Measurements from ENCODE around the gene UFD1. TPM values are rescaled to one million over a fixed set of nuclear protein-coding genes. Genes with fewer than 3 reads are reported as not detected.

UFD1 gene
- polyA plus RNA-seq, 4 donors: 65.1 to 69.1 (median 67.0) TPM

GRCh38 chr22:19431649-19432132, 47.3 kb downstream of the UFD1 start, which contains the start of gene HIRA:
TSS of gene HIRA (minus strand) at chr22:19431733. CDS start at chr22:19431476, 257 bp downstream.
- peak in 3 of 4 donors; percentile 57 to 63 (median 61) for DNase-seq (ENCODE audit: low read depth in 4 of 4, low spot score in 3 of 4)

DNA sequence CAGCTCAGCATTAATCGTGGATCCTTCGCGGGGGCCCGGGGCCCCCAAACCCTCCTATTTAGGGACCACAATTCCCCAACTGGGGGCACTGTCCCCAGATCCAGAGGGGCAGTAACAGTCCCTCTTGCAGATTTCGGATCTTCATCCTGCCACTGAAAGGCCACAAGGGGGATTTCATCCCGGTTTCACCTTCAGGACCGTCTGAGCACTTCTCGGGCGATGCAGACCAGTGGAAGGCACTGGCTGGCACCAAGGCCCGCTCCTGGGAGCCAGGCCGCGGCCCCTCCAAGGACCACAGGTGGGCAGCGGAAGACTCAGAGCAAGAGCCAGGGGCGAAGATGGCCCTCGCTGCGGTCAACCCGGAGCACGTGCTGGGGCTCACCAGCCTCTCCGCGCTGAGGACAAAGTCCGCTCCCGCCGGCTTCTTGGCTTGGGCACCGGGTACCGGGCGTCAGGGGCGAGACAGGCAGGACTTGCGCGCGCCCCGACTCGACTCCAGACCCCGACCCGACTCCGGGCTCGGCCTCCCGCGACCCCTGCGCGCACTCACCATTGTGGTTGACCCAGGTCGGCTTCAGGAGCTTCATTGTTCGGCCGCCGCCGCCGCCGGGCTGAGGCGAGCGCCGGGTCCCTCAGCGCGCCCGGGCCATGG, 48.0 kb downstream of the UFD1 start:
- DNase-seq (ENCODE audit: low read depth in 4 of 4, low spot score in 3 of 4): peak in 2 of 4 donors; percentile 12 to 22

DNA sequence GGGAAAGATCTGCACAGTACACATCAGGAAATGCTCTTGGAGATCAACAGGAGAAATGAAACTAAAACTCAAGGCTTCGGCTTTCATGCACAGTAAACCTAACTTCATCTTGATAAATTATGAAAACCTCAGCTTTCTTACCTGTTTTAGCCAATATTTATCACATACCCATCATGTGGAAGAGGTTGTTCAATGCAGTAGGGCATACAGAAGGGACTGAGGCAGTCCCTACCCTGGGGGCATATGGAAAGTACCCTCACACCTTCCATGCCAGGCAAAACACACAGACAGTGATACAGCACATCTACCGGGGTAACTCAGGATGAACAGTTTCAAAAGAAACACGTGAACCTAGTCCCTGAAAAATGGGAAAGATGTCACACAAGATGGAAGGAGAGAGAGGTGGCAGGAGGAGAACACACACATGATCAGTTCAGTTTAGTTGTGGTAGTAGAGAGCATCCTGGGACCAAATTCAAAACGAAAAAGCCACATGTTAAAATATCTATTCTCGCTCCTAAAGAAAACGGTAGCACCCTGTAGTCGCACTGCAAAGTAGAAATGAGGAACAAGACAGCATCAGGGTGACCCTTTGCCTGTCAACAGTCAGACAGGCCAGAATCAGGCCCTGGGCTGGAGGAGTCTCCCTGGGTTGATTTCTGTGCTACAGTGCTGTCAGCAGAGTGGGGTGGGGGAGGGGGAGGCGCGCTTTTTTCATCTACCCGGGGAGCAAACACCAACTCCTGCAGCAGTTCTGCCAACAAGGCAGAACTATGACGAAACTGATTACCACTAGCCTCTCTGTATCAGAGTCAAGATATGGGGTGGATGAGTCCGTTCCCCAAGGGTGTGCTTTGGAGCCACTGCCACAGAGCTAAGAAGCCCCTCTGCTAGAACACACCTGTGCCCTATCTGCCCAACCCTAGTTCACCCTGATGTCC, 48.8 kb downstream of the UFD1 start:
- DNase-seq (ENCODE audit: low read depth in 4 of 4, low spot score in 3 of 4): no peak

GRCh38 chr22:19424186-19424500, 54.9 kb downstream of the UFD1 start:
- DNase-seq (ENCODE audit: low read depth in 4 of 4, low spot score in 3 of 4): no peak

- DNase-seq (ENCODE audit: low read depth in 4 of 4, low spot score in 3 of 4): no peak
Observed at GRCh38 chr22:19422440-19423301, 56.3 kb downstream of the UFD1 start.

DNA sequence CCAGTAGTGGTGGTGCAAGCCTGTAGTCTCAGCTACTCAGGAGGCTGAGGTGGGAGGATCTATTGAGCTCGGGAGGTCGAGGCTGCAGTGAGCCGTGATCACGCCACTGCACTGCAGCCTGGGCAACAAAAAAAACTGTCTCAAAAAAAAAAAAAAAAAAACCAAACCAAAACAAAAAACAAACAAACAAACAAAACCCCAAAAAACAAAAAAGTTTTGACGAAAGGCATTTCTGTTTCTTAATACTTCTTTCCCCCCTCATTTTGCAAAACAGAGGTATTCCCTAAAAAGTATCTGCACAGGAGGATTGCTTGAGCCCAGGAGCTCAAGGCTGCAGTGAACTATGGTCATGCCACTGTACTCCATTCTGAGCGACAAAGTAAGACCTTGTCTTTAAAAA, 58.7 kb downstream of the UFD1 start:
- no peak for DNase-seq (ENCODE audit: low read depth in 4 of 4, low spot score in 3 of 4)

GRCh38 chr22:19419464-19420178, 59.4 kb downstream of the UFD1 start:
- DNase-seq (ENCODE audit: low read depth in 4 of 4, low spot score in 3 of 4): no peak

GRCh38 chr22:19419086-19419463, 59.9 kb downstream of the UFD1 start:
- DNase-seq (ENCODE audit: low read depth in 4 of 4, low spot score in 3 of 4): no peak

DNA sequence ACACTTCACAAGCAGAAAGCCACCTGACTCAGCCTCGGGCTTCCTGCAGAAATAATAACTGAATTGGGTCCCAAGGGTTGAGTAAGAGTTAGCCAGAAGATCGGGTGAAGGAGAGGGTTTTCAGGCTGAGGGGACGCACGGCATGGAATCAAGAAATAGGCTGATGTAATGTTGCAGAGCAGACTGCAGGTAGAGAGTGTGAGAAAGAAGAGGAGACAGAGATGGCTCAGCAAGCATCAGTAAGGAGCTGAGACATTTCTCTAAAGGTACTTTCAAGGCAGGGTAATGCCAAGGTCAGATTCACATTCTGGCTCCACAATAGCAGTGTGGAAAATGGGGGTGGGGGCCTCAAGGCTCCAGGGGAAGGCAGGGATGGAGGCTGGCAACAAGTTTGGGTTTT, 66.1 kb downstream of the UFD1 start:
- DNase-seq (ENCODE audit: low read depth in 4 of 4, low spot score in 3 of 4): no peak

GRCh38 chr22:19412478-19412877, 66.5 kb downstream of the UFD1 start:
- no peak for DNase-seq (ENCODE audit: low read depth in 4 of 4, low spot score in 3 of 4)

- DNase-seq (ENCODE audit: low read depth in 4 of 4, low spot score in 3 of 4): no peak
Observed at GRCh38 chr22:19411690-19412045, 67.3 kb downstream of the UFD1 start.

DNA sequence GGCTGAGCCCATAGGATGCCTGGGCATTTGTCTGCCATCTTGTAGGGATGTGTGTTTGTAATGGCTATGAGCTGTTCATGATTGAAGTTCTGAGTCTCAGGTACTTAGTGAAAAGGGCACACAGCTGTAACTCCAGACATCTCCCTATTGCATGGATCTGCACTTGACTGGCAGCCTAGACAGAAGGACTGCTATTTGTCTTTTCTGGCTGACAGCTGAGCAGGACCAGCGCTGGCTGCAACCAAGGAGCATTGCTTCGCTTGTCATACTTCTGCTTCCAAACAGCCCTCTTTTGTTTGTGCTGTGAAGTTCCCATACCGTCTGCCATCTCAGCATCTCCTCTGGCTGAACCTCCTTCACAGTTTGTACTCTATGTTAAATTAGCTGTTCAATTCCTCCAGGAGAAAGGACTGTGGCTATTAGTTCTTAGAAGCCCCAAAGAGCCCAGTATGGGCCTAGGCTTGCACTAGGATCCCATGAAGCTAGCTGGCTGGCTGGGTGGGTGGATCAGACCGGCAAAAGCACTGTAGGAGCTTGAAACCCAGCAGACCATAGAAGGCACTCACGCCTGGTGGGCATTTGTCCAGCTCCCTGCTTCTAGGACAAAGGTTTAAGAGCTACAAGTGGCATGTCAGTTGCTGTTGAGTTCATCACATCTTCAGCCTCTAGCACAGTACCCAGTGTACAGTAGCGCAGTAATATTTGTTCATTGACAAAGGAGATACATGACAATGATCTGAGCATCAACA, 67.9 kb downstream of the UFD1 start:
- no peak for DNase-seq (ENCODE audit: low read depth in 4 of 4, low spot score in 3 of 4)

DNA sequence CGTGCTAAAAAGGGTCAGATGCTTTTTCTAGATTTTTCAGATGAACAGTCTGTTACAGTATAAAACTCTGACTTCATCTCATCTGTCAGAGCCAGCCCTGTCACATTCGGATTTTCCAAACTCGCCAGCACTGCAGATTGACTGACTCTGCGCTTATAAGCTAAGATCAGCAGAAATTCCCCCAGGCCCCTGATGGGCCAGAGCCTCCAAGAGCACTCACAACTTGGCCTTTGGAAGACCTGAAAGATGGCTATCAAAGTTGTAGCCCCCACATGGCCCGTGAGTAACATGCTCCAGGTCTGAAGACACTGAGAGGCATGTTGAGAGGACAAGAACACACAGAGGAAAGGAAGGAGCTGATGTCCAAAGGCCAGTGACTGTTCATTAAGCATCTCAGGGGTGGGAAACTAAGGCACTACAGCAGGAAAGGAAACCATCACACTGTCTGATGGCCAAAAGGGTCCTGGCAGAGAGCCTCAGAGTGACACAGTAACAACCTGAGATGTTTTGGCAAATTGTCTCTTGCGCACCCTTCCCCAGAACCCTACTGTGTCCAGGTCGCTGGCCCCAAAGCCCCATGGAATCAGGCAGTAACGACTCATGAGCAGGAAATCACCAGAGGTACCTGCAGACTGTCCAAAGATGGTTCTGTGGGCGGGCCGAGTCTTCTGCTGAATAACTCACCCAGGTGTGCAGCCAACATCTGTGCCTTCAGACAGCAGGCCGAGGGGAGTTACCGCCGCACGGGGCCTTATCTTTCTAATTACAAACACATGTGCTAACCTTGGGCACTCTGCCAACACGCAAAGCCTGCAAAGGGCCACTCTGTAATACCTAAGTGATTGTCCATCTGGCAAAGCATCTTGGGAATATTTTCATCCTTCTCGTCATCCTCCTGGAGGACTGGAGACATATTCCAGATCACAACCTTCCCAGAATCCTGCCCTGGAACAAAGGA, 71.1 kb downstream of the UFD1 start:
- DNase-seq (ENCODE audit: low read depth in 4 of 4, low spot score in 3 of 4): no peak

GRCh38 chr22:19406846-19407245, 72.1 kb downstream of the UFD1 start:
- no peak for DNase-seq (ENCODE audit: low read depth in 4 of 4, low spot score in 3 of 4)

DNA sequence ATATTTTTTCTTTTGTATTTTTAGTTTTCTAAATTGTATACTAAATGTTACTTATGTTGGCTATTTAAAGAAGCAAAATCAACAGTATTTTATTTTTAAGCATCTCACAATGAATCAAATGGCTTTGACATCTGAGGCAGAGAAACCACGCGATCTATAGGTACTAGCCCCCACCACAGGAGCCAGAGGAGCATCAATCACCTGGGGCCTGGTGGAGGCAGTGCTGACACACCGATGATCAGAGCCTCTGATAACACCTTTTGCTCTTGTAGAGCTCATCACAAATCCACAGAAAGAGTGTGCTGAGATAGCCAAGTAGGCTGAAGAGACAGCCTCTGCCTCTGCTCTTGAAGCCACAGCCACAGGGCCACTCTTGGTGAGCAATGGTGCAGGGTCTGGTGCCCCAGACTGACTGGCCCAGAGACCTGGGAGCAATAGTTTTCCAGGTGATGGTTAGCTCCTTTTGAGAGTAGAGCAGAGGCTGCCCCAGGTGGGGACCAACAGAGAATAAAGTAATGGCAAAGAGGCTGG, 72.6 kb downstream of the UFD1 start:
- no peak for DNase-seq (ENCODE audit: low read depth in 4 of 4, low spot score in 3 of 4)

- DNase-seq (ENCODE audit: low read depth in 4 of 4, low spot score in 3 of 4): no peak
Observed at GRCh38 chr22:19405652-19406051, 73.3 kb downstream of the UFD1 start.

DNA sequence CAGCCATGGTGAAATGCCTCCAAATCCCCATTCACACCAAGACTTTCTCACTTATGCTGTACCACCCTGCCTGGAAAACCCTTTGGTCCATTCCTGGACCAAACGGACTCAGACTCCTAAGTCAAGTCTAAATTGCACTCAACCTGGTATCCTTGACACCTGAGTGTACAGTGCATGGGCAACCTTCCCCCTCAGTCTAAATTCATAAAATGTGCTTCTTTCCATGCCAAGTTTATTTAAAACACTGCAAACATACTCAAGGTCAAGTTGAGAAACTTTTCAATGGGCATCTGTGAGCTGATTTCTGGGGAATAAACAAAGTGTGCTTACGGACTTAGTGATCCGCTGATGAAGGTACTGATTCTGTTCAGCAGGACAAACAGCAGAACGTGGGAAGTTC, 73.9 kb downstream of the UFD1 start:
- DNase-seq (ENCODE audit: low read depth in 4 of 4, low spot score in 3 of 4): no peak

DNA sequence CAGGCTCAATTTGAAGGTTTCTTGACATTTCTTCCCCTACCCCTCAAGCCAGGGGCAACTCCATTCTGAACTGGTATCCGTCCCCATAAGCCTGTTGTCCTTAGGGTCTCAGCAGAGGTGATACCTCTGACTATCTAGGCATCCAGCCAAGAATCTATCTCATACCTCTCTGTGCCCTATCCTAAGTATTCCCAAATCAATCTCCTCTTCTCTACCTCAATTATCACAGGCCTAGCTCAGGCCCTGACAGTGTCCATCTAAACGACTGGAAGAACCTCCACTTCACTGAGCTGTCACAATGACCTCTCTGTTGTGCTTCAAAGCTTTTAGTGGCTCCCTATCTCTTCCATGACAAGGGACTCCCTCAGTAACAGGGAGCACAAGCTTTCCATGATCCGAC, 74.3 kb downstream of the UFD1 start:
- no peak for DNase-seq (ENCODE audit: low read depth in 4 of 4, low spot score in 3 of 4)
